Kidney (tissue), 14 donors: Measurements from ENCODE around the gene ARHGEF28. TPM values are rescaled to one million over a fixed set of nuclear protein-coding genes. Genes with fewer than 3 reads are reported as not detected.

Source experiments
- DNase-seq, 5 donors: peaks; one replicate each; pipeline ENCODE4 v3.0.0-alpha.2; 2013 to 2020
- FAIRE-seq: peaks from 2 replicates; lab custom pipeline; 2012; peaks lifted over from hg19 to GRCh38; lab: Jason Lieb, UNC
- H3K27ac ChIP-seq, 2 donors: one replicate each; pipeline ENCODE4 v1.7.0; 2013; ENCODE audit warnings: low read depth in 2 of 2, low read length in 2 of 2, inconsistent platforms in 1 of 2
- H3K27me3 ChIP-seq: one replicate; pipeline ENCODE4 v1.7.1; 2013; ENCODE audit warnings: low read length, inconsistent platforms; ENCODE audit not compliant: control insufficient read depth, insufficient read depth
- H3K36me3 ChIP-seq, 3 donors: one replicate each; pipeline versions ENCODE4 v1.7.0 to v1.7.1; 2013; ENCODE audit warnings: low read length in 3 of 3, control low read depth in 1 of 3, inconsistent platforms in 1 of 3; ENCODE audit not compliant: insufficient read depth in 3 of 3, control insufficient read depth in 2 of 3
- H3K4me1 ChIP-seq, 3 donors: one replicate each; pipeline versions ENCODE4 v1.7.0 to v1.7.1; 2013; ENCODE audit warnings: low read length in 3 of 3, inconsistent platforms in 1 of 3, low read depth in 1 of 3; ENCODE audit not compliant: control insufficient read depth in 2 of 3, insufficient read depth in 2 of 3
- H3K4me3 ChIP-seq, 3 donors: one replicate each; pipeline versions ENCODE4 v1.7.0 to v1.8.1; 2013; ENCODE audit warnings: low read length in 3 of 3, control low read depth in 1 of 3, inconsistent platforms in 1 of 3
- H3K9ac ChIP-seq, 3 donors: one replicate each; pipeline versions ENCODE4 v1.7.0 to v1.7.1; 2013; ENCODE audit warnings: low read length in 3 of 3, control low read depth in 1 of 3, inconsistent platforms in 1 of 3
- H3K9me3 ChIP-seq, 3 donors: one replicate each; pipeline versions ENCODE4 v1.7.0 to v1.7.1; 2013; ENCODE audit warnings: low read length in 3 of 3, control low read depth in 1 of 3, inconsistent platforms in 1 of 3; ENCODE audit not compliant: control insufficient read depth in 2 of 3, insufficient read depth in 1 of 3
- intact Hi-C: fragments of 100-400 bp; cut with DNase I; formaldehyde crosslinking; loops from one replicate; pipeline ENCODE4 v1.11.1; 2022
- polyA plus RNA-seq: library from polyadenylated mRNA; stranded (reverse); fragments of 350-450 nt; fragmentation: Illumina TruSeq; extraction: RNeasy Lipid Tissue Mini Kit (QIAGEN cat#74804); gene quantifications from one replicate; pipeline ENCODE4 v1.2.3, GENCODE V29; 2014; ENCODE audit warnings: low read depth, low replicate concordance; ENCODE audit not compliant: insufficient read depth
- total RNA-seq: library from RNA; stranded (reverse); fragmentation: NEBNext Ultra II Directional; extraction: Animal tissue kit (Norgen Biotek cat#: 25700); gene quantifications from one replicate; pipeline ENCODE4 v1.2.1, GENCODE V29; 2021
- TF ChIP-seq, protein P1 (sequence below): IDR thresholded peaks from 3 replicates; pipeline ENCODE4 v1.5.1; 2012; ENCODE audit warnings: mild to moderate bottlenecking, moderate library complexity, borderline replicate concordance; ENCODE audit not compliant: insufficient read depth; ENCODE audit errors: extremely low read depth
- donor health status: control.
- donor health status: control.
- donor health status: control.
- donor health status: control.
- donor health status: control.
- donor health status: DM: yes; HTN: yes; CAD: no.
- donor health status: Normal renal cell carcinoma (clear cell type).

The ARHGEF28 gene
- total and polyA plus RNA-seq, 2 donors from 2014 or later, result 21.9 to 66.3 TPM

DNA sequence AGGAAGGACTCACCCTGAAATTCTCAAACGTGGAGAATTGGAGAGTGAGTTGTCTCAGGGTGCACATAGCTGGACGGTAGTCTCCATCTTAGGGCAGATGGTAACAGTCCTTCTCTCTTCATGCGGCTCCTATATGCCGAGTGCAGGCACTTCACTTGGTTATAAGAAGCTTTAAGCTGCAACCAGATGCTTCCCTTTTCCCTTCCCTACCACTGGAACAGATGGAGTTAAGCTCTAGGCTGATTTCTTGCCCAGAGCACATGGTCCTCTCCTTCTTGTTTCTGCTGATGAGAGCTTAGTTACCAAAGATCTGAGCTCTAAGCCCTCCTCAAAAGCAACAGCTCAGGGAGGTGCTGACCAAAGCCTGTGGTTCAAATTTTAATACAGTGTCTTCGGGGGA, 355.7 kb downstream of the ARHGEF28 start:
- no peak overlapping the region for H3K27ac ChIP-seq
- no peak overlapping the region for H3K9ac ChIP-seq
- no peak for FAIRE-seq
- intact Hi-C loops, result no loop called here
- no peaks in the 10 kb centered on the region for H3K27me3 ChIP-seq
- TF ChIP-seq, protein P1, sequence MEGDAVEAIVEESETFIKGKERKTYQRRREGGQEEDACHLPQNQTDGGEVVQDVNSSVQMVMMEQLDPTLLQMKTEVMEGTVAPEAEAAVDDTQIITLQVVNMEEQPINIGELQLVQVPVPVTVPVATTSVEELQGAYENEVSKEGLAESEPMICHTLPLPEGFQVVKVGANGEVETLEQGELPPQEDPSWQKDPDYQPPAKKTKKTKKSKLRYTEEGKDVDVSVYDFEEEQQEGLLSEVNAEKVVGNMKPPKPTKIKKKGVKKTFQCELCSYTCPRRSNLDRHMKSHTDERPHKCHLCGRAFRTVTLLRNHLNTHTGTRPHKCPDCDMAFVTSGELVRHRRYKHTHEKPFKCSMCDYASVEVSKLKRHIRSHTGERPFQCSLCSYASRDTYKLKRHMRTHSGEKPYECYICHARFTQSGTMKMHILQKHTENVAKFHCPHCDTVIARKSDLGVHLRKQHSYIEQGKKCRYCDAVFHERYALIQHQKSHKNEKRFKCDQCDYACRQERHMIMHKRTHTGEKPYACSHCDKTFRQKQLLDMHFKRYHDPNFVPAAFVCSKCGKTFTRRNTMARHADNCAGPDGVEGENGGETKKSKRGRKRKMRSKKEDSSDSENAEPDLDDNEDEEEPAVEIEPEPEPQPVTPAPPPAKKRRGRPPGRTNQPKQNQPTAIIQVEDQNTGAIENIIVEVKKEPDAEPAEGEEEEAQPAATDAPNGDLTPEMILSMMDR, result no peak
- DNase-seq, result no peak
- no peaks in the 10 kb centered on the region for H3K9me3 ChIP-seq
- no peaks in the 10 kb centered on the region for H3K36me3 ChIP-seq
- no peak overlapping the region for H3K4me3 ChIP-seq
- H3K4me1 ChIP-seq, result no peaks in the 10 kb centered on the region

DNA sequence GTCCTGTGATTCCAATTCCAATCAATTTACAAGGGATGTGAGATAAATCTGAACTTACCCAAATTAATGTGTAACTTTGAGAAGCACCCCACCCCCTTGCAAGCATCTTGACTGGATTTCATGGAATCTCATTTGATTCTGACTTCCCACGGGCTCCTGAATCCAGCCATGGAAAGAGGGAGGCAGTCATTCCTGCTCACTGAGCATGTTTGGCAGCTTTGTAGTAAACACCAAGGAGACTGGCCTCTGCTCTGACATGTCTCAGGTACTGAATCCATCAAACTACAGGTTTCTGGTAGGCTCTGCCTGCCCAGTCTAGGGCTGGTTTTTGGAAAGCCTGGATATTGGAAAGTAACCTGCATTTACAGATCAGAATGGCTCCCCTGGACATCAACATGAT, 357.6 kb downstream of the ARHGEF28 start:
- intact Hi-C loops, result no loop called here
- no peak overlapping the region for H3K27ac ChIP-seq
- no peak for FAIRE-seq
- H3K9ac ChIP-seq, result no peak overlapping the region
- no peak overlapping the region for H3K4me3 ChIP-seq
- no peaks in the 10 kb centered on the region for H3K36me3 ChIP-seq
- TF ChIP-seq, protein P1, result no peak
- H3K9me3 ChIP-seq, result no peaks in the 10 kb centered on the region
- no peaks in the 10 kb centered on the region for H3K4me1 ChIP-seq
- peak in 3 of 5 donors; percentile 24 to 75 (median 64) for DNase-seq
- H3K27me3 ChIP-seq, result no peaks in the 10 kb centered on the region

DNA sequence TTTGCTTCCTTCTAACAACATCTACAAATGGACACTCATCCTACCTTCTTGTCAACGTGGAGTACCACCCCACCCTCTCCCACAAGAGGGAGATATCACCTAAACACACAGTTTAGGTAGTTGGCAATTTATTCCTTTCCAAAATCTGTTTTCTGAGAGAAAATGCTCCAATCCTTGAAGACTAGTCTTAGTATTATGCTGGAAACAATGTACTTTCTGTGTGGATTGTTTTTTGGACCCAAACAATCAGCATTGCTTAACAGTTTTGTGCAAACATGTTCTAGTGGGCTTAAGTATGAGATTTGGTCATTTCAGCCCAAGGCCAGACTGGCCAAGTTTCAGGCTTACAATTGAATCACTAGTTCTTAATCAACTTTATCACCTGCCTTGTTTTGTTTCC, 359.1 kb downstream of the ARHGEF28 start:
- FAIRE-seq (no peak), DNase-seq (peak in 1 of 5 donors; percentile 54)
- no peaks in the 10 kb centered on the region for H3K9me3 ChIP-seq
- no peaks in the 10 kb centered on the region for H3K36me3 ChIP-seq
- no peak overlapping the region for H3K4me3 ChIP-seq
- TF ChIP-seq, protein P1, result no peak
- no peaks in the 10 kb centered on the region for H3K4me1 ChIP-seq
- no peak overlapping the region for H3K9ac ChIP-seq
- no peak overlapping the region for H3K27ac ChIP-seq
- no peaks in the 10 kb centered on the region for H3K27me3 ChIP-seq
- intact Hi-C loops, result no loop called here

DNA sequence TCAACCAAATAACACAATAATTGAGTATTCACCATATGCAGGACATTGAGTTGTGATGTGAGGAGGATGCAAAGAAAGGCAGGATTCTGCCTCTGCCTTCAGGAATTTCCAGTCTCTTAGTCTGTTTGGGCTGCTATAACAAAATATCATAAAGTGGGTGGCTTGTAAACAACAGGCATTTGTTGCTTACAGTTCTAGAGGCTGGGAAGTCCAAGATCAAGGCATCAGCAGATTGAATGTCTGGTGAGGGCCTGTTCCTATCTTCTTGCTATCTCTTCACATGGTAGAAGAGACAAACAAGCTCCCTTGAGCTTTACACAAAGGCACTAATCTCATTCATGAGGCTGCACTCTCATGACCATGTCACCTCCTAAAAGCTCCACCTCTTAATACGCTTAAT, 360.7 kb downstream of the ARHGEF28 start:
- intact Hi-C loops, result no loop called here
- TF ChIP-seq, protein P1, result no peak
- Histone ChIP-seq H3K4me1 (no peaks in the 10 kb centered on the region), H3K27me3 (no peaks in the 10 kb centered on the region), H3K9ac (no peak overlapping the region), H3K9me3 (no peaks in the 10 kb centered on the region), H3K27ac (no peak overlapping the region), H3K4me3 (no peak overlapping the region), H3K36me3 (no peaks in the 10 kb centered on the region)
- FAIRE-seq (no peak), DNase-seq (no peak)
